Caco-2 (cell line): ENCODE measurements around the gene RGS17. TPM values are rescaled to one million over a fixed set of nuclear protein-coding genes. Genes with fewer than 3 reads are reported as not detected.

Experiments
- BruUV-seq: library from RNA; stranded (reverse); fragments of 400-500 nt; replicated peaks from 2 replicates; lab custom pipeline; 2021; lab: Mats Ljungman, UMichigan
- CTCF ChIA-PET: fragments of 300-600 bp; sonication (Branson Sonifier 250); formaldehyde crosslinking; loops from one replicate; lab custom pipeline; 2022; ENCODE audit warnings: antibody characterized with exemption; lab: Charles Lee
- POLR2A ChIA-PET: fragments of 300-600 bp; sonication (Branson Sonifier 250); formaldehyde crosslinking; loops from one replicate; lab custom pipeline; 2022; ENCODE audit warnings: antibody characterized with exemption; lab: Charles Lee
- DNase-seq, 2 experiments: peaks; one replicate each; pipeline versions ENCODE4 v3.0.0 to v3.0.0-alpha.2; 2020 to 2022
- H3K27me3 ChIP-seq: replicated peaks from 2 replicates; pipeline ENCODE4 v1.6.0; 2011; ENCODE audit warnings: low read length; ENCODE audit not compliant: control insufficient read depth, insufficient read depth
- H3K36me3 ChIP-seq: 2 replicates; pipeline ENCODE4 v1.5.1; 2011; ENCODE audit warnings: low read length; ENCODE audit not compliant: control insufficient read depth, insufficient read depth
- H3K4me1 ChIP-seq: fragments of 250-450 bp; sonication (Bioruptor Pico); 2 replicates; pipeline ENCODE4 v1.5.1; 2020; ENCODE audit warnings: mild to moderate bottlenecking
- H3K4me3 ChIP-seq: 2 replicates; pipeline ENCODE4 v1.5.1; 2011; ENCODE audit warnings: low read depth, mild to moderate bottlenecking, control low read depth, low read length
- H3K9me3 ChIP-seq: fragments of 250-450 bp; sonication (Bioruptor Pico); 2 replicates; pipeline ENCODE4 v1.5.1; 2020; ENCODE audit warnings: mild to moderate bottlenecking, moderate library complexity
- H3K27ac Mint-ChIP-seq: one replicate; pipeline ENCODE4 v1.8.0; 2022; ENCODE audit warnings: mixed read lengths; ENCODE audit not compliant: unreplicated experiment
- H3K27me3 Mint-ChIP-seq: one replicate; pipeline ENCODE4 v1.8.0; 2022; ENCODE audit warnings: mixed read lengths; ENCODE audit not compliant: insufficient read depth, unreplicated experiment
- H3K36me3 Mint-ChIP-seq: one replicate; pipeline ENCODE4 v1.8.0; 2022; ENCODE audit warnings: mild to moderate bottlenecking, mixed read lengths; ENCODE audit not compliant: insufficient read depth, unreplicated experiment
- H3K4me1 Mint-ChIP-seq: one replicate; pipeline ENCODE4 v1.8.0; 2022; ENCODE audit warnings: low read depth, mixed read lengths; ENCODE audit not compliant: unreplicated experiment
- H3K4me3 Mint-ChIP-seq: one replicate; pipeline ENCODE4 v1.8.0; 2022; ENCODE audit warnings: mild to moderate bottlenecking, moderate library complexity, mixed read lengths; ENCODE audit not compliant: unreplicated experiment
- H3K9me3 Mint-ChIP-seq: one replicate; pipeline ENCODE4 v1.8.0; 2022; ENCODE audit warnings: mixed read lengths; ENCODE audit not compliant: unreplicated experiment
- intact Hi-C: fragments of 100-400 bp; cut with micrococcal nuclease; formaldehyde crosslinking; loops from one replicate; pipeline ENCODE4 v1.10.0; 2022; ENCODE audit not compliant: unreplicated experiment
- total RNA-seq: library from RNA; stranded (reverse); gene quantifications from 2 replicates; pipeline ENCODE4 v1.2.3, GENCODE V29; 2022
- TF ChIP-seq, protein P1 (sequence below), 2 experiments: fragments of 200-600 bp in 1 of 2; IDR thresholded peaks; 1 replicate in 1 of 2; 2 replicates in 1 of 2; pipeline versions ENCODE4 v1.5.1 to v1.8.0; 2011 to 2022; ENCODE audit warnings: antibody characterized with exemption in 1 of 2, control low read depth in 1 of 2, inconsistent platforms in 1 of 2, low read depth in 1 of 2, low read length in 1 of 2, mild to moderate bottlenecking in 1 of 2, moderate library complexity in 1 of 2; ENCODE audit not compliant: insufficient read depth in 1 of 2, severe bottlenecking in 1 of 2, unreplicated experiment in 1 of 2

RGS17 gene
- total RNA-seq, 1 experiment from 2014 or later, result not detected

DNA sequence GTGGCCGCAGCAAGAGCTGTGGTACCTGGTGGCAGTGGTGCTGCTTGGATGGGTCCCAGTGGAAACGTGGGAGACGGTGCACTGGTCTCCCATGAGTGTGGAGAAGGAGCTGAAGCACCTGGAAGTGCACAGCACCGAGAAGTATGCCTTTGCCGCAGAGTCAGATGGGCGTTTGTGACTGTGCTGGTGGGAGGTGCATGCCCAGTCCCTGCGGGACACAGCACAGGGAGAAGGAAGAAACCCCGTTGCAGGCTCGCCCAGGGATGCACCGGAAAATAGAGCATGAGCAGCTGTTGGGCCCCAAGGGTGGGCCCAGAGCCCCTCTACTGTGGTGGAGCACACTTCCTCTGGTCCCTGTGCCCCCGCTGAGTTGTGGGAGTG, 19.3 kb upstream of the RGS17 start:
- H3K27me3 Mint-ChIP-seq, result peaks cover 7% of the 10 kb centered on the region
- Histone ChIP-seq H3K4me1 (no peaks in the 10 kb centered on the region), H3K27me3 (no peaks in the 10 kb centered on the region), H3K4me3 (no peak overlapping the region), H3K36me3 (no peaks in the 10 kb centered on the region), H3K9me3 (no peaks in the 10 kb centered on the region)
- peak overlapping the region; percentile 54 for H3K4me3 Mint-ChIP-seq
- POLR2A ChIA-PET, result no interaction called here
- no peak overlapping the region for H3K27ac Mint-ChIP-seq
- no peaks in the 10 kb centered on the region for H3K4me1 Mint-ChIP-seq
- CTCF ChIA-PET, result no interaction called here
- H3K9me3 Mint-ChIP-seq, result no peaks in the 10 kb centered on the region
- intact Hi-C loops, result no loop called here
- no peak for DNase-seq
- H3K36me3 Mint-ChIP-seq, result no peaks in the 10 kb centered on the region
- TF ChIP-seq, protein P1, sequence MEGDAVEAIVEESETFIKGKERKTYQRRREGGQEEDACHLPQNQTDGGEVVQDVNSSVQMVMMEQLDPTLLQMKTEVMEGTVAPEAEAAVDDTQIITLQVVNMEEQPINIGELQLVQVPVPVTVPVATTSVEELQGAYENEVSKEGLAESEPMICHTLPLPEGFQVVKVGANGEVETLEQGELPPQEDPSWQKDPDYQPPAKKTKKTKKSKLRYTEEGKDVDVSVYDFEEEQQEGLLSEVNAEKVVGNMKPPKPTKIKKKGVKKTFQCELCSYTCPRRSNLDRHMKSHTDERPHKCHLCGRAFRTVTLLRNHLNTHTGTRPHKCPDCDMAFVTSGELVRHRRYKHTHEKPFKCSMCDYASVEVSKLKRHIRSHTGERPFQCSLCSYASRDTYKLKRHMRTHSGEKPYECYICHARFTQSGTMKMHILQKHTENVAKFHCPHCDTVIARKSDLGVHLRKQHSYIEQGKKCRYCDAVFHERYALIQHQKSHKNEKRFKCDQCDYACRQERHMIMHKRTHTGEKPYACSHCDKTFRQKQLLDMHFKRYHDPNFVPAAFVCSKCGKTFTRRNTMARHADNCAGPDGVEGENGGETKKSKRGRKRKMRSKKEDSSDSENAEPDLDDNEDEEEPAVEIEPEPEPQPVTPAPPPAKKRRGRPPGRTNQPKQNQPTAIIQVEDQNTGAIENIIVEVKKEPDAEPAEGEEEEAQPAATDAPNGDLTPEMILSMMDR (IDR thresholded peaks at IDR 0.05; ENCODE audit: insufficient read depth in 1 of 2, low read depth in 1 of 2, low read length in 1 of 2, severe bottlenecking in 1 of 2, unreplicated experiment in 1 of 2), result no peak
- BruUV-seq, result no TSS peak

DNA sequence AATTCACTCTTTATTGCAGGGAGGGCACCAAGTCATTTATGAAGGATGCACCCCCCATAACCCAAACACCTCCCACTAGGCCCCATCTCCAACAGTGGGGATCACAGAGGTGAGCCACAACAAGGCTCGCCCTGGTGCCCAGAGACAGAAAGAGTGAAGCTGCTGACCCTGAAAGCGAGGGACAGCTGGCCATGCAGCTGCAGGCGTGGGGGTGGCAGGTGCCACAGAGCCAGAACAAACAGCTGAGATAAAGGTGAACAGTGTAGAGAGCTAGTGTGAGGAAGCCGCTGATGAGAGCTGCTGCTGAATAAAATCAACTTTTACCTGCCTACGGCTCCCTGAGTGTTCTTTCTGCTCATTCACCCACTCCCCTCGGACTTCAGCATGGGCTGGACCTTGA, 18.8 kb upstream of the RGS17 start:
- CTCF ChIA-PET, result no interaction called here
- no TSS peak for BruUV-seq
- TF ChIP-seq, protein P1 (IDR thresholded peaks at IDR 0.05; ENCODE audit: insufficient read depth in 1 of 2, low read depth in 1 of 2, low read length in 1 of 2, severe bottlenecking in 1 of 2, unreplicated experiment in 1 of 2), result no peak
- no peaks in the 10 kb centered on the region for H3K36me3 ChIP-seq
- no peaks in the 10 kb centered on the region for H3K4me1 ChIP-seq
- intact Hi-C loops, result no loop called here
- Mint-ChIP-seq H3K27ac (no peak overlapping the region), H3K4me3 (peak overlapping the region; percentile 54), H3K9me3 (no peaks in the 10 kb centered on the region), H3K4me1 (no peaks in the 10 kb centered on the region), H3K36me3 (no peaks in the 10 kb centered on the region), H3K27me3 (peaks cover 10% of the 10 kb centered on the region)
- H3K4me3 ChIP-seq, result no peak overlapping the region
- POLR2A ChIA-PET, result no interaction called here
- H3K27me3 ChIP-seq, result no peaks in the 10 kb centered on the region
- no peak for DNase-seq
- no peaks in the 10 kb centered on the region for H3K9me3 ChIP-seq

DNA sequence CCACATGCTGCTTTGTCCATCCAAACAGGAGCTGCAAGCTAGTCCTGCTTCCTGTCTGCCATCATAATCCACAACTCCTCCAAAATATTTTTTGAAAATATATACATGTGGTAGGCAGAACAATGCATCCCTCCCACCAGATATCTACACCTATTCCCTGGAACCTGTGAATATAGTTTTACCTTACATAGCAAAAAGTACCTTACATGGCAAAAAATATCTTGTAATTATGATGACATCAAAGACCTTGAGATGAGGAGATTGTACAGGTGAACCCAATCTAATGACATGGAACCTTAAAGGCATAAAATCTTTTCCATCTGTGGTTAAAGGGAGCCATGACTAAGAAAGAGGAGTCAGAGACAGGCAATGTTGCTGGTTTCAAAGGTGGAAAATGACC, 15.3 kb upstream of the RGS17 start:
- no peaks in the 10 kb centered on the region for H3K36me3 ChIP-seq
- H3K27me3 ChIP-seq, result no peaks in the 10 kb centered on the region
- Mint-ChIP-seq H3K4me3 (no peak overlapping the region), H3K36me3 (no peaks in the 10 kb centered on the region), H3K4me1 (no peaks in the 10 kb centered on the region), H3K9me3 (no peaks in the 10 kb centered on the region), H3K27me3 (peaks cover 19% of the 10 kb centered on the region), H3K27ac (no peak overlapping the region)
- POLR2A ChIA-PET, result no interaction called here
- H3K4me1 ChIP-seq, result no peaks in the 10 kb centered on the region
- CTCF ChIA-PET, result no interaction called here
- no peak for DNase-seq
- no TSS peak for BruUV-seq
- no peaks in the 10 kb centered on the region for H3K9me3 ChIP-seq
- intact Hi-C loops, result no loop called here
- H3K4me3 ChIP-seq, result no peak overlapping the region
- TF ChIP-seq, protein P1 (IDR thresholded peaks at IDR 0.05; ENCODE audit: insufficient read depth in 1 of 2, low read depth in 1 of 2, low read length in 1 of 2, severe bottlenecking in 1 of 2, unreplicated experiment in 1 of 2), result no peak
